Measurements from ENCODE around the gene NIPAL4. TPM values are rescaled to one million over a fixed set of nuclear protein-coding genes. Genes with fewer than 3 reads are reported as not detected.

Gene NIPAL4
- total RNA-seq, 3 donors from 2014 or later: under 0.01 to 0.29 (median 0.16) TPM

DNA sequence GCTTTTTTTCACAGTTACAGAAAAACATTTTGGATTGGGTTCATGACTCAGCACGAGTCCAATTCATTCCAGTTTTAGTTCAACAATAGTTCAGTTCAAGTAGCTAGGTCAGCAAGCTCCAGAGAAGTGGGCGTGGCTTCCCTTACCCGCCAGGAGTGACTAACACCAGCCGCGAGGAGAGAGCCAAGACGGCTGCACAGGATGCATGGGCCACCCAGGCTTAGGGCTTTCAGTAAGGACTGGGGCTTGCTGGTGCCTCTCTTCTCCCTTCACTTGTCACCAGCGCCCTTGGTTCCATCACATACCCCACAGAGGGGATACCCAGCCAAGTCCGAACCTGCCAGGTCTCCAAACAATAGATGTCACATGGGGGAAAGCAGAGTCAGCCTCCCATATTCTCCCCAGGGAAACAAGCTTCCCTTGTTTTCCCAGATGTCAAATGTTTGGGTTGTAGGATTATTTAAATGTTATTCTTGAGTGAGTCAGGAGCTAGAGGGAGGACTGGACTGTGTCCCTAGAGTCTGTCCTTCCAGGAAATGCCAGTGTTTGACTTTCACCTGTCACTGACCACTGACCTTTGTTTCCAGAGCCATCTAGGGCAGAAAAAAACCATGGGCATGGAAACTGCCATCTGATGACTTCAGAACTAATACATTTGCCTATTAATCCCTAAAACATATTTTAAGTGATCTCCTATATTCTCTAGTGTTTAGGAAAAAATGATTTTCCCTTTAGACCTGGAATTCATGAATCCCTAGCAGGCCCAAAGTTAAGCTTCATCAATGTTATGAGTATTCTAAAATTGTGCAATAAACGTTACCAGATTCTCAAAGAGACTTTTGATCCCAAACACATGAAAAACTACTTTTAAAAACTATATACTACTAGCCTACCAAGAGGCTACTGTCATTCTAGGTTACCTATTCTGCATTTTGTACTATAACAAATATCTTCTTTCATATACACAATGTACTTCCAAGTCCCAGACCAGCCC, 51.9 kb downstream of the NIPAL4 start:
- peak in 2 of 3 donors; percentile 24 to 30 for TF ChIP-seq POLR2AphosphoS5 (IDR thresholded peaks at IDR 0.05)
- TF ChIP-seq POLR2A (IDR thresholded peaks at IDR 0.05): no peak
- TF ChIP-seq, protein P1, sequence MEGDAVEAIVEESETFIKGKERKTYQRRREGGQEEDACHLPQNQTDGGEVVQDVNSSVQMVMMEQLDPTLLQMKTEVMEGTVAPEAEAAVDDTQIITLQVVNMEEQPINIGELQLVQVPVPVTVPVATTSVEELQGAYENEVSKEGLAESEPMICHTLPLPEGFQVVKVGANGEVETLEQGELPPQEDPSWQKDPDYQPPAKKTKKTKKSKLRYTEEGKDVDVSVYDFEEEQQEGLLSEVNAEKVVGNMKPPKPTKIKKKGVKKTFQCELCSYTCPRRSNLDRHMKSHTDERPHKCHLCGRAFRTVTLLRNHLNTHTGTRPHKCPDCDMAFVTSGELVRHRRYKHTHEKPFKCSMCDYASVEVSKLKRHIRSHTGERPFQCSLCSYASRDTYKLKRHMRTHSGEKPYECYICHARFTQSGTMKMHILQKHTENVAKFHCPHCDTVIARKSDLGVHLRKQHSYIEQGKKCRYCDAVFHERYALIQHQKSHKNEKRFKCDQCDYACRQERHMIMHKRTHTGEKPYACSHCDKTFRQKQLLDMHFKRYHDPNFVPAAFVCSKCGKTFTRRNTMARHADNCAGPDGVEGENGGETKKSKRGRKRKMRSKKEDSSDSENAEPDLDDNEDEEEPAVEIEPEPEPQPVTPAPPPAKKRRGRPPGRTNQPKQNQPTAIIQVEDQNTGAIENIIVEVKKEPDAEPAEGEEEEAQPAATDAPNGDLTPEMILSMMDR (IDR thresholded peaks at IDR 0.05): no peak
- Histone ChIP-seq H3K4me1 (no peaks in the 10 kb centered on the region), H3K4me3 (no peak overlapping the region), H3K36me3 (no peaks in the 10 kb centered on the region), H3K27me3 (no peaks in the 10 kb centered on the region), H3K27ac (peak overlapping the region; percentile 64 to 73), H3K9me3 (no peaks in the 10 kb centered on the region)
- intact Hi-C loops (cut with DNase I; ENCODE audit: low total_unique reads): no loop called here
- peak; percentile 73 to 88 for DNase-seq (ENCODE audit: low spot score in 2 of 2)

DNA sequence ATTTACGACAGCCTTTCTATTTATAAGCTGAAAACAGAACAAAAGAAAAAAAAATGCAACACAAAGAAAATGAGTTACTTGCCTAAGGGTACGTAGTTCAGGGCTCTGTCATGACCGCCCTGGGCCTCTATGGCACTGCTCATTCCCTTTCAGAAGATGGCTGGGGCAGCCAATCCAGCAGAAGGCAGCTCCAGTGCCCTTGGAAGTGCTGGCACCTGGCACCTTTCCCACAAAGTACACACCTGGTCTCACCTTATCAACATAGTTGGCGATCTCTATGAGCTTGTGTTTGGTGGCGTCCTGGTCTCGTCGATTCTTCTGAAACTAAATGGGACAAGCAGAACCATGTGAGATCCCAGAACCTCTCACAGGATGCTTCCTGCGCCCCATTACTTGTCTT, 53.2 kb downstream of the NIPAL4 start:
- no peak for TF ChIP-seq POLR2AphosphoS5 (IDR thresholded peaks at IDR 0.05)
- TF ChIP-seq, protein P1 (IDR thresholded peaks at IDR 0.05): no peak
- no peak overlapping the region for H3K27ac ChIP-seq
- H3K4me1 ChIP-seq: no peaks in the 10 kb centered on the region
- no peak overlapping the region for H3K4me3 ChIP-seq
- H3K9me3 ChIP-seq: no peaks in the 10 kb centered on the region
- intact Hi-C loops (cut with DNase I; ENCODE audit: low total_unique reads): no loop called here
- H3K27me3 ChIP-seq: no peaks in the 10 kb centered on the region
- DNase-seq (ENCODE audit: low spot score in 2 of 2): no peak
- no peaks in the 10 kb centered on the region for H3K36me3 ChIP-seq

DNA sequence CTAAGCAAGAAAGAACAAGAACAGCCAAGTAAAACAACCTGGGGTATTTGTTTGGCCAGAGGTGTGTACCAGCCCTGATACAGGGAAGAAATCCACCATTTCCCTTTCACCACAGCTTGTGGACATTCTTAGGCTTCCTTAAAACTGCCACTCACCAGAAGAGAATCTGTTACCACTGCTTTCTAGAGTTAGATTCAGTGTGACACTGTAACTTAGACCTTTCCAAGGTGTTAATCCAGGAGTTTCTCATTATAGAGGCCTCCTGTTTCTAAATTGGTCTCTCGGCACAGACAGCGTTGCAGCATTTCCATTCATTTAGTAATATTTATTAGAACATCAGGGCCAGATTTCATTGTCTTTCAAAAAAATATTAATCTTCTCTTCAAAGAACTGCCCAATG, 55.0 kb downstream of the NIPAL4 start:
- TF ChIP-seq POLR2AphosphoS5 (IDR thresholded peaks at IDR 0.05): no peak
- TF ChIP-seq, protein P1 (IDR thresholded peaks at IDR 0.05): no peak
- TF ChIP-seq POLR2A (IDR thresholded peaks at IDR 0.05): no peak
- no peak overlapping the region for H3K4me3 ChIP-seq
- H3K9me3 ChIP-seq: no peaks in the 10 kb centered on the region
- intact Hi-C loops (cut with DNase I; ENCODE audit: low total_unique reads): no loop called here
- H3K27me3 ChIP-seq: no peaks in the 10 kb centered on the region
- no peaks in the 10 kb centered on the region for H3K4me1 ChIP-seq
- DNase-seq (ENCODE audit: low spot score in 2 of 2): no peak
- H3K27ac ChIP-seq: no peak overlapping the region
- H3K36me3 ChIP-seq: no peaks in the 10 kb centered on the region

DNA sequence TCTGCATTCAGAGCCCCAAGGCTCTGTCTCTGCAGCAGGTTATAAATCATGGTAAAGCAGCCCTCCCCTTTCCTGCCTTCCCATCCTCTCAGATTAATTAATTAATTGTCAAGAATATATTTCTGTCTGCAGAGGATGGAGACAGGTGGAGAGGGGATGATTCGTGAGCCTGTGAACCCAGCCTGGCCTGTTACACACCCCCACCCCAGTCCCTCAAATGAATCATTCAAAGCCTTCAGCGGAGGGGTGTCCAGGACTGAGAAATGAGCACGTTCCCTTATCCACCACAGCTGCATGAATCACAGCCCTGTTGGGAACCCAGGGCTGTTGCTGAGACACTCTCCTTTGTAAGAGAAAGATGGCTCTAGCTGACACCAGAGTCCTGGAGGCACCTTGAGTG, 56.0 kb downstream of the NIPAL4 start:
- intact Hi-C loops (cut with DNase I; ENCODE audit: low total_unique reads): no loop called here
- H3K4me1 ChIP-seq: no peaks in the 10 kb centered on the region

More for the DNA sequence above, 56.0 kb downstream of the NIPAL4 start:
- Histone ChIP-seq H3K9me3 (no peaks in the 10 kb centered on the region), H3K4me3 (no peak overlapping the region), H3K36me3 (no peaks in the 10 kb centered on the region), H3K27me3 (no peaks in the 10 kb centered on the region), H3K27ac (peak overlapping the region in 1 of 2 donors; percentile 41)
- DNase-seq (ENCODE audit: low spot score in 2 of 2): no peak
- TF ChIP-seq, protein P1 (IDR thresholded peaks at IDR 0.05): no peak
- no peak for TF ChIP-seq POLR2A (IDR thresholded peaks at IDR 0.05)
- no peak for TF ChIP-seq POLR2AphosphoS5 (IDR thresholded peaks at IDR 0.05)
